Stomach (tissue), 9 donors: Measurements from ENCODE around the gene CHD5. TPM values are rescaled to one million over a fixed set of nuclear protein-coding genes. Genes with fewer than 3 reads are reported as not detected.

Experiments
- DNase-seq, 2 donors: peaks; one replicate each; pipeline versions ENCODE4 v3.0.0 to v3.0.0-alpha.2; 2013 to 2019
- H3K27ac ChIP-seq, 5 donors: fragments of 200-600 bp in 4 of 5; sonication (generic) in 4 of 5; one replicate each; pipeline ENCODE4 v1.5.1; 2013 to 2019; ENCODE audit warnings: mild to moderate bottlenecking in 1 of 5, moderate library complexity in 1 of 5
- H3K27me3 ChIP-seq, 3 donors: fragments of 200-600 bp; sonication (generic); one replicate each; pipeline ENCODE4 v1.5.1; 2017 to 2019; ENCODE audit warnings: mixed run types in 1 of 3
- H3K36me3 ChIP-seq, 4 donors: fragments of 200-600 bp; sonication (generic); 1 replicate in 3 of 4; 2 replicates in 1 of 4; pipeline ENCODE4 v1.5.1; 2016 to 2019
- H3K4me1 ChIP-seq, 4 donors: fragments of 200-600 bp; sonication (generic); one replicate each; pipeline ENCODE4 v1.5.1; 2016 to 2019
- H3K4me3 ChIP-seq, 4 donors: fragments of 200-600 bp; sonication (generic) in 3 of 4; one replicate each; pipeline ENCODE4 v1.5.1; 2016 to 2019; ENCODE audit warnings: mild to moderate bottlenecking in 1 of 4
- H3K9me3 ChIP-seq, 4 donors: fragments of 200-600 bp; sonication (generic); one replicate each; pipeline ENCODE4 v1.5.1; 2016 to 2019
- EP300 ChIP-seq: sonication (generic); formaldehyde crosslinking; IDR thresholded peaks from one replicate; pipeline ENCODE4 v1.6.1; 2017; ENCODE audit warnings: antibody characterized with exemption
- POLR2A ChIP-seq, 4 donors: fragments of 450-650 bp; IDR thresholded peaks; one replicate each; pipeline ENCODE4 v1.6.1; 2016; ENCODE audit warnings: antibody characterized with exemption in 4 of 4, control low read depth in 2 of 4, mild to moderate bottlenecking in 1 of 4, moderate library complexity in 1 of 4
- POLR2AphosphoS5 ChIP-seq, 3 donors: sonication (generic); formaldehyde crosslinking; IDR thresholded peaks; one replicate each; pipeline ENCODE4 v1.6.1; 2016; ENCODE audit warnings: antibody characterized with exemption in 3 of 3
- WGBS, 5 donors: extraction: QIAGEN DNeasy Blood & Tissue Kit in 3 of 5; methylation state at CpG; one replicate each; pipeline versions ENCODE4 v1.1.5 to v1.1.7; 2013 to 2018; 5-methylcytosine and 5-hydroxymethylcytosine counted together
- intact Hi-C: fragments of 100-400 bp; cut with DNase I; formaldehyde crosslinking; loops from one replicate; pipeline ENCODE4 v1.15.1; 2023; ENCODE audit warnings: low total_unique reads
- polyA plus RNA-seq, 3 donors: library from polyadenylated mRNA; stranded (reverse); fragments of 200-250 nt; gene quantifications; one replicate each; pipeline ENCODE4 v1.2.3, GENCODE V29; 2013
- total RNA-seq, 5 donors: library from RNA; depleted of rRNA; stranded (reverse); fragments of >200 nt; gene quantifications; one replicate each; pipeline versions ENCODE4 v1.1.0 to v1.2.3, GENCODE V29; 2014 to 2016
- TF ChIP-seq, protein P1 (sequence below), 7 experiments: fragments of 450-650 bp in 4 of 7; fragments of 200-600 bp in 3 of 7; sonication (generic) in 3 of 7; IDR thresholded peaks; one replicate each; pipeline ENCODE4 v1.5.1; 2016 to 2019; ENCODE audit warnings: antibody characterized with exemption in 7 of 7, control low read depth in 2 of 7, mild to moderate bottlenecking in 1 of 7
- donor health status: healthy with polysubstance abuse.
- donor health status: Bipolar disorder and iron deficiency.
- donor health status: healthy.

CHD5 gene
- total and polyA plus RNA-seq, 8 donors: 0.06 to 0.92 (median 0.29) TPM; not detected in 1

DNA sequence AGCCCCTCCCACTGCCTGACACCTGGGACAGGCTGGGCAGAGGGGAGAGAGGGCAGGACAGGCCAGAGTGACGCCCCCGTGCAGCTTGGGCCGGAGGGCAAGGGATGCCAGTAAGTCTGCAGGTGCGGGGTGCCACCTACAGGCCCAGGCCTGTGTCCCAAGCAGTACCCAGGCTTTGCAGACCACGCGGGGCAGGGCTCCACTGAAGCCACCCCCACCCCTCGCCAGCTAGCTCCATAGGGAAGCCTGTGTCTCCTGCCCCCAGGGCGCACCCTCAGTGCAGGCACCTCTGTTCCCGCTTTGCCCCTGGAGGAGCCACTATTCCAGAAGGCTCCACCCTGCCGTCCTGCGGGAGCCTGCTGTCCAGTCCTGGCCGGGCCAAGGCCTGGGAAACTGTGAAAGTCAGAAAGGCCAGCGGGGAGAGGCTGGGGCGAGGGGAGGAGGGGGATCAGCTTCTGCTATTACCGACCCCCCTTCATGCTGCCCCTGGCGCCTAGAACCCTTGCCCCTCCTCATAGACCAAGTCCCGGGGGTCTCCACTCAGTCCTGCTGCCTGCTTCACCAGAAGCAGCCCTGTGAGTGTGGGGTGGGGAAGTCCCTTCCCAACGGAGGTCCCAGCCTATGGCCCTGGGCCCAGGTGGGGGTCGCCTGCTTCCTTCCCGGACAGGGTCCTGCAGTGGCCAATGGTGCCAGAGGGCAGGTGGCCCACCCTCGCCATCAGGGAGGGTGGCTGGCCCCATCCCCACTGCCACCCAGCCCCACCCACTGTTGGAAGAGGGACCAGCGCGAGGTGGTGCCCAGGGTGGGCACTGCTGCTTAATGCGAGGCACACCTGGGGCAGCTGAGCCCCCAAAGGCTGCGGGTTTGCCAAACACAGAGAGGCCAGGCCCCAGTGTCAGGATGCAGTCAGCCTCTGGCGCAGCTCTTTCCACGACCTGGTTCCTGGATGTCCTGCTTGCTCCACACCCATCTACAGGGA lies 80.0 kb downstream of the CHD5 start:
- no peak for DNase-seq
- Histone ChIP-seq H3K9me3 (no peaks in the 10 kb centered on the region), H3K27me3 (peaks cover 0 to 61% (median 6%) of the 10 kb centered on the region in 3 donors), H3K36me3 (peaks cover 0 to 23% (median 3%) of the 10 kb centered on the region in 4 donors), H3K4me3 (no peak overlapping the region), H3K4me1 (no peaks in the 10 kb centered on the region), H3K27ac (no peak overlapping the region)
- 70 to 75% (median 74%) methylated on average over 10 to 27 of the region's 27 CpGs for WGBS, 5 donors
- TF ChIP-seq POLR2A (IDR thresholded peaks at IDR 0.05): no peak
- intact Hi-C loops: no loop called here

DNA sequence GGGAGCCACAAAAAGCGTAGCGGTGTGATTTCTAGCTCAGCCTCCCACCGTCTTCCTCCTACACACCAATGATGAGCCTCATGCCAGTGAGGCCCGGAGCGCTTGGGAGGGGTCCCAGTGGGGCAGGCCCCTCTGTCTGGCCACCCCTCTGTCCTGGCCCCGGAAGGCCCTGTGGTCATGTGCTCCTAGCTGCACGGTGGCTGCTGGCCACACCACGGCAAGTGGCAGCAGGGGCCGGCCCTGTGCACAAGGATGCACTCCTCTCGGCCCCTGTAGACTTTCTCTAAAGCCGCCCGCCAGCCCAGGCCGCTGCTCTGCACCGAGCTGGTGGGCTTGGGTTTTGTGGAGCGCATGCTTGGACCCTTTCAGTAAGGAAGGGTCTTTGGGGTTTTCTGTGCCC lies 80.8 kb downstream of the CHD5 start:
- Histone ChIP-seq H3K27me3 (peaks cover 0 to 58% (median 4%) of the 10 kb centered on the region in 3 donors), H3K27ac (no peak overlapping the region), H3K9me3 (no peaks in the 10 kb centered on the region), H3K4me1 (no peaks in the 10 kb centered on the region), H3K4me3 (no peak overlapping the region), H3K36me3 (peaks cover 0 to 31% (median 5%) of the 10 kb centered on the region in 4 donors)
- TF ChIP-seq POLR2A (IDR thresholded peaks at IDR 0.05) (no peak), EP300 (no peak), POLR2AphosphoS5 (IDR thresholded peaks at IDR 0.05) (no peak)
- TF ChIP-seq, protein P1, sequence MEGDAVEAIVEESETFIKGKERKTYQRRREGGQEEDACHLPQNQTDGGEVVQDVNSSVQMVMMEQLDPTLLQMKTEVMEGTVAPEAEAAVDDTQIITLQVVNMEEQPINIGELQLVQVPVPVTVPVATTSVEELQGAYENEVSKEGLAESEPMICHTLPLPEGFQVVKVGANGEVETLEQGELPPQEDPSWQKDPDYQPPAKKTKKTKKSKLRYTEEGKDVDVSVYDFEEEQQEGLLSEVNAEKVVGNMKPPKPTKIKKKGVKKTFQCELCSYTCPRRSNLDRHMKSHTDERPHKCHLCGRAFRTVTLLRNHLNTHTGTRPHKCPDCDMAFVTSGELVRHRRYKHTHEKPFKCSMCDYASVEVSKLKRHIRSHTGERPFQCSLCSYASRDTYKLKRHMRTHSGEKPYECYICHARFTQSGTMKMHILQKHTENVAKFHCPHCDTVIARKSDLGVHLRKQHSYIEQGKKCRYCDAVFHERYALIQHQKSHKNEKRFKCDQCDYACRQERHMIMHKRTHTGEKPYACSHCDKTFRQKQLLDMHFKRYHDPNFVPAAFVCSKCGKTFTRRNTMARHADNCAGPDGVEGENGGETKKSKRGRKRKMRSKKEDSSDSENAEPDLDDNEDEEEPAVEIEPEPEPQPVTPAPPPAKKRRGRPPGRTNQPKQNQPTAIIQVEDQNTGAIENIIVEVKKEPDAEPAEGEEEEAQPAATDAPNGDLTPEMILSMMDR (IDR thresholded peaks at IDR 0.05): no peak
- intact Hi-C loops: no loop called here
- WGBS, 5 donors: 86 to 89% (median 87%) methylated on average over 13 to 15 of the region's 15 CpGs
- DNase-seq: no peak

DNA sequence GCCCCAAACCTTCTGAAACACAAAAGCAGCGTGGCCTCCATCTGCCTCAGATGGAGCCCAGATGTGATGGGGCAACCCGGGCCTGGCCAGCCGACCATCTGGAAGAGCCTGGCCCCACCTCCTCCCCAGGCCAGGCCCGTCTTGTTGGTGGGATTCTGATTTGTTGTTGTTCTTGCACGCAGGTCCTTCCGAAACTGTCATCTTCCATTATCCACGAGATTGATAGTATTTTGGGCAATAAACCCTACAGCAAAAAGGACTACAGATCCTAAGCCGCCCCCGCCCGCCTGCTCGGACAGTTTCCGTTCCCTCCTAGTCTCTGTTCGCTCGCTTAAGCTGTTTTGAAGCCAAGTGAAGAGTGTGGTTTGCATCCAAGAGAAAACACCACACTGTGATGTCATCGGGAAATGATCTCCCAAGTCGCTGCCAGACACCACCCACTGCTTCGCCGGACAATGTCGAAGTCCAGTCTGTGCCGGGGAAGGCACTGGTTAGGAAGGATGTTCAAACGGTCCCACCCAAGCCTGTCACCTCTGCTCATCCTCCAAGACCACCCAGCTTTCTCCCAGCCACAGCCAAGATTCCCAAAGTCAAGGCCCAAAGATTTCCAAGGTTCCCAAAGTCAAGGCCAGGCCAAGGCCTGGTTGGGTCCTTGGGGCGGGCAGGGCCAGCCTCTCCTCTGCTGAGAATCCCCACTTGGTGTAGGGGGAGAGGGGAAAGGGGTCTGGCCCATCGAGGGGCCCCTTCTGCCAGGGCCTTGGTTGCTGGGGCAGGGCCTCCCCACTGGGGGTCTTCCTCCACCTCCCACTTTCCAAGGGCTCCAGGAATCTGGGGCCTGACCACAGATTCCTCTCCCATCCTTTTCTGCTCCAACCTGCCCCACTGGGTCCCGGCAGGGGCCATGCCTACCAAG lies 81.6 kb downstream of the CHD5 start:
- Histone ChIP-seq H3K9me3 (no peaks in the 10 kb centered on the region), H3K27ac (no peak overlapping the region), H3K36me3 (peaks cover 0 to 34% (median 6%) of the 10 kb centered on the region in 4 donors), H3K4me3 (no peak overlapping the region), H3K27me3 (peaks cover 0 to 50% (median 0%) of the 10 kb centered on the region in 3 donors), H3K4me1 (no peaks in the 10 kb centered on the region)
- peak in 1 of 2 donors; percentile 76 for DNase-seq
- WGBS, 5 donors: 72 to 88% (median 77%) methylated on average over 21 to 24 of the region's 24 CpGs
- intact Hi-C loops: no loop called here
- TF ChIP-seq, protein P1 (IDR thresholded peaks at IDR 0.05): no peak
- TF ChIP-seq EP300: no peak
- TF ChIP-seq POLR2AphosphoS5 (IDR thresholded peaks at IDR 0.05): no peak
- TF ChIP-seq POLR2A (IDR thresholded peaks at IDR 0.05): no peak

DNA sequence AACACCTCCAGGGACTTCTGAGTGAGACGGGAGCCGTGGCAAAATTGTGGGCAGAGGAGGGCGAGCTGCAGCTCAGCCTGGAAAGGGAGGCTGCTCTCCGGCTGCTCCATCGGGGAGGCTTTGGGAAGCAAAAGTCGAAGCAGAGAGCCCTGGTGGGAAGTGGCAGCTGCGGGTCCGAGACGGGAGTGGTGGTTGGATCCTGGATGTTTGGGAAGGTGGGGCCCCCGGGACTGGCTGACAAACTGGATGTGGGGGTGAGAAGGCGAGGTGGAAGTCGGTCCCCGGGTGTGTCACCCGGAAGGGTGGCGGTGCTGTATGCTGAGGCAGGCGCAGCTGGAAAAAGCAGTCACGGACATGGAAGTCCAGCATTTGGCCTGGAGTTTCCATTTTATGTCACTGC lies 82.3 kb downstream of the CHD5 start:
- DNase-seq: no peak
- Histone ChIP-seq H3K27me3 (peaks cover 0 to 43% (median 0%) of the 10 kb centered on the region in 3 donors), H3K27ac (no peak overlapping the region), H3K36me3 (peaks cover 0 to 34% (median 6%) of the 10 kb centered on the region in 4 donors), H3K4me3 (no peak overlapping the region), H3K4me1 (no peaks in the 10 kb centered on the region), H3K9me3 (no peaks in the 10 kb centered on the region)
- 67 to 80% (median 77%) methylated on average over 17 of the region's 17 CpGs for WGBS, 5 donors
- intact Hi-C loops: no loop called here
- TF ChIP-seq POLR2A (IDR thresholded peaks at IDR 0.05) (no peak), POLR2AphosphoS5 (IDR thresholded peaks at IDR 0.05) (no peak), EP300 (no peak)
- TF ChIP-seq, protein P1 (IDR thresholded peaks at IDR 0.05): no peak
